Nephron (organoid): ENCODE results near the gene TCF12.

Experiments
- H3K27ac Mint-ChIP-seq, 3 experiments: 2 replicates each; pipeline ENCODE4 v1.8.0; 2020; ENCODE audit warnings: mixed read lengths in 3 of 3, mild to moderate bottlenecking in 2 of 3, moderate library complexity in 1 of 3
- H3K27me3 Mint-ChIP-seq: 2 replicates; pipeline ENCODE4 v1.8.0; 2021; ENCODE audit warnings: low read depth, mild to moderate bottlenecking, moderate library complexity, mixed read lengths
- H3K36me3 Mint-ChIP-seq: 2 replicates; pipeline ENCODE4 v1.8.0; 2020; ENCODE audit warnings: low read depth, mixed read lengths
- H3K4me1 Mint-ChIP-seq: 2 replicates; pipeline ENCODE4 v1.8.0; 2020; ENCODE audit warnings: mixed read lengths
- H3K4me3 Mint-ChIP-seq, 3 experiments: 2 replicates each; pipeline ENCODE4 v1.8.0; 2020; ENCODE audit warnings: mild to moderate bottlenecking in 3 of 3, mixed read lengths in 3 of 3, moderate library complexity in 2 of 3
- H3K9me3 Mint-ChIP-seq: 2 replicates; pipeline ENCODE4 v1.8.0; 2020; ENCODE audit warnings: mixed read lengths
- TF ChIP-seq, protein P1 (sequence below), 3 experiments: fragments of 200-600 bp; sonication (generic); IDR thresholded peaks; one replicate each; pipeline ENCODE4 v1.5.0; 2021; ENCODE audit warnings: antibody characterized with exemption in 3 of 3; ENCODE audit not compliant: unreplicated experiment in 3 of 3

Gene TCF12

GRCh38 chr15:57060799-57061198 lies 142.4 kb downstream of the TCF12 start:
- Mint-ChIP-seq H3K4me1 (peaks cover 29% of the 10 kb centered on the region), H3K27ac (no peak overlapping the region), H3K36me3 (peaks cover 14% of the 10 kb centered on the region), H3K4me3 (no peak overlapping the region), H3K27me3 (no peaks in the 10 kb centered on the region), H3K9me3 (no peaks in the 10 kb centered on the region)
- TF ChIP-seq, protein P1, sequence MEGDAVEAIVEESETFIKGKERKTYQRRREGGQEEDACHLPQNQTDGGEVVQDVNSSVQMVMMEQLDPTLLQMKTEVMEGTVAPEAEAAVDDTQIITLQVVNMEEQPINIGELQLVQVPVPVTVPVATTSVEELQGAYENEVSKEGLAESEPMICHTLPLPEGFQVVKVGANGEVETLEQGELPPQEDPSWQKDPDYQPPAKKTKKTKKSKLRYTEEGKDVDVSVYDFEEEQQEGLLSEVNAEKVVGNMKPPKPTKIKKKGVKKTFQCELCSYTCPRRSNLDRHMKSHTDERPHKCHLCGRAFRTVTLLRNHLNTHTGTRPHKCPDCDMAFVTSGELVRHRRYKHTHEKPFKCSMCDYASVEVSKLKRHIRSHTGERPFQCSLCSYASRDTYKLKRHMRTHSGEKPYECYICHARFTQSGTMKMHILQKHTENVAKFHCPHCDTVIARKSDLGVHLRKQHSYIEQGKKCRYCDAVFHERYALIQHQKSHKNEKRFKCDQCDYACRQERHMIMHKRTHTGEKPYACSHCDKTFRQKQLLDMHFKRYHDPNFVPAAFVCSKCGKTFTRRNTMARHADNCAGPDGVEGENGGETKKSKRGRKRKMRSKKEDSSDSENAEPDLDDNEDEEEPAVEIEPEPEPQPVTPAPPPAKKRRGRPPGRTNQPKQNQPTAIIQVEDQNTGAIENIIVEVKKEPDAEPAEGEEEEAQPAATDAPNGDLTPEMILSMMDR (IDR thresholded peaks at IDR 0.05; ENCODE audit: unreplicated experiment in 3 of 3): no peak

- no peak overlapping the region for H3K27ac Mint-ChIP-seq
- no peak overlapping the region for H3K4me3 Mint-ChIP-seq
- no peaks in the 10 kb centered on the region for H3K27me3 Mint-ChIP-seq
- H3K9me3 Mint-ChIP-seq: no peaks in the 10 kb centered on the region
- peaks cover 27% of the 10 kb centered on the region for H3K4me1 Mint-ChIP-seq
- peaks cover 14% of the 10 kb centered on the region for H3K36me3 Mint-ChIP-seq
- TF ChIP-seq, protein P1 (IDR thresholded peaks at IDR 0.05; ENCODE audit: unreplicated experiment in 3 of 3): no peak
These were observed 142.8 kb downstream of the TCF12 start for GRCh38 chr15:57061281-57061680.

GRCh38 chr15:57061696-57062095 lies 143.3 kb downstream of the TCF12 start:
- H3K36me3 Mint-ChIP-seq: peaks cover 14% of the 10 kb centered on the region
- H3K4me1 Mint-ChIP-seq: peaks cover 26% of the 10 kb centered on the region
- TF ChIP-seq, protein P1 (IDR thresholded peaks at IDR 0.05; ENCODE audit: unreplicated experiment in 3 of 3): no peak
- no peak overlapping the region for H3K4me3 Mint-ChIP-seq
- H3K9me3 Mint-ChIP-seq: no peaks in the 10 kb centered on the region
- H3K27ac Mint-ChIP-seq: no peak overlapping the region
- no peaks in the 10 kb centered on the region for H3K27me3 Mint-ChIP-seq

- no peak overlapping the region for H3K27ac Mint-ChIP-seq
- peaks cover 7% of the 10 kb centered on the region for H3K4me1 Mint-ChIP-seq
- H3K4me3 Mint-ChIP-seq: no peak overlapping the region
- no peaks in the 10 kb centered on the region for H3K9me3 Mint-ChIP-seq
- no peaks in the 10 kb centered on the region for H3K27me3 Mint-ChIP-seq
- TF ChIP-seq, protein P1 (IDR thresholded peaks at IDR 0.05; ENCODE audit: unreplicated experiment in 3 of 3): no peak
- H3K36me3 Mint-ChIP-seq: peaks cover 23% of the 10 kb centered on the region
These were observed 145.6 kb downstream of the TCF12 start for GRCh38 chr15:57064033-57064432.

- Mint-ChIP-seq H3K4me1 (peaks cover 19% of the 10 kb centered on the region), H3K36me3 (peaks cover 13% of the 10 kb centered on the region), H3K4me3 (no peak overlapping the region), H3K27ac (no peak overlapping the region), H3K9me3 (no peaks in the 10 kb centered on the region), H3K27me3 (no peaks in the 10 kb centered on the region)
- TF ChIP-seq, protein P1 (IDR thresholded peaks at IDR 0.05; ENCODE audit: unreplicated experiment in 3 of 3): no peak
These were observed 151.0 kb downstream of the TCF12 start for GRCh38 chr15:57069423-57069822.

GRCh38 chr15:57070674-57071073 lies 152.2 kb downstream of the TCF12 start:
- H3K27me3 Mint-ChIP-seq: no peaks in the 10 kb centered on the region
- no peak overlapping the region for H3K4me3 Mint-ChIP-seq
- H3K4me1 Mint-ChIP-seq: peaks cover 19% of the 10 kb centered on the region
- no peaks in the 10 kb centered on the region for H3K9me3 Mint-ChIP-seq
- TF ChIP-seq, protein P1 (IDR thresholded peaks at IDR 0.05; ENCODE audit: unreplicated experiment in 3 of 3): no peak
- H3K27ac Mint-ChIP-seq: no peak overlapping the region
- peaks cover 9% of the 10 kb centered on the region for H3K36me3 Mint-ChIP-seq
